GM23248 (cell line): ENCODE measurements around the gene INTS11.

Experiments
- EZH2 ChIP-seq: fragments of 200-600 bp; sonication (generic); IDR thresholded peaks from 2 replicates; pipeline ENCODE4 v1.6.1; 2018; ENCODE audit warnings: antibody characterized with exemption, mild to moderate bottlenecking; ENCODE audit not compliant: insufficient read depth, poor library complexity, severe bottlenecking
- EZH2phosphoT487 ChIP-seq: fragments of 200-600 bp; sonication (generic); IDR thresholded peaks from 2 replicates; pipeline ENCODE4 v1.6.1; 2018; ENCODE audit warnings: antibody characterized with exemption, moderate library complexity, mild to moderate bottlenecking, low read depth; ENCODE audit not compliant: insufficient read depth

- TF ChIP-seq EZH2 (no peak), EZH2phosphoT487 (no peak)
Measured at GRCh38 chr1:1291023-1291528, 33.4 kb downstream of the INTS11 start.
